HCT116 (cell line): ENCODE measurements around the gene HACD3. TPM values are rescaled to one million over a fixed set of nuclear protein-coding genes. Genes with fewer than 3 reads are reported as not detected.

ENCODE experiments used
- ATAC-seq: fragments of 200-7000 bp; cut with Tn5 transposase; 2 replicates; pipeline ENCODE4 v1.9.1; 2020; ENCODE audit warnings: mild to moderate bottlenecking, moderate library complexity
- BruUV-seq: library from RNA; stranded (reverse); fragments of 400-500 nt; replicated peaks from 2 replicates; lab custom pipeline; 2021; lab: Mats Ljungman, UMichigan
- CTCF ChIA-PET: fragments of 300-600 bp; sonication (Branson Sonifier 250); formaldehyde crosslinking; loops from one replicate; lab custom pipeline; 2021; ENCODE audit warnings: antibody characterized with exemption; lab: Charles Lee
- POLR2A ChIA-PET: fragments of 300-600, 350-600 bp; sonication (Branson Sonifier 250); formaldehyde crosslinking; loops from one replicate; lab custom pipeline; 2021; ENCODE audit warnings: antibody characterized with exemption; lab: Charles Lee
- RAD21 ChIA-PET, 2 experiments: fragments of 300-600 bp; sonication (Branson Sonifier 250); formaldehyde crosslinking; loops; one replicate each; lab custom pipeline; 2023; ENCODE audit warnings: low total read pairs in 2 of 2; ENCODE audit not compliant: uncharacterized antibody in 2 of 2, unreplicated experiment in 2 of 2, low non-redundant PET in 1 of 2; lab: Charles Lee
- DNase-seq: peaks from one replicate; pipeline ENCODE4 v3.0.0-alpha.2; 2010; ENCODE audit warnings: low read depth, low spot score
- H2AFZ ChIP-seq: fragments of 200-600 bp; shearing (Covaris generic), sonication (generic); 2 replicates; pipeline ENCODE4 v1.6.1; 2017; ENCODE audit warnings: low read depth, mixed run types, mixed read lengths, antibody characterized with exemption, low read length; ENCODE audit not compliant: poor library complexity, severe bottlenecking
- H3K27ac ChIP-seq: 2 replicates; pipeline ENCODE4 v1.5.1; 2012; ENCODE audit warnings: low read depth, low read length
- H3K27me3 ChIP-seq: fragments of 200-600 bp; sonication (generic); 2 replicates; pipeline ENCODE4 v1.6.1; 2016; ENCODE audit warnings: mixed run types, low read length, mixed read lengths; ENCODE audit not compliant: insufficient read depth
- H3K36me3 ChIP-seq, 2 experiments: fragments of 200-500 bp in 1 of 2; fragments of 200-600 bp in 1 of 2; sonication (Bioruptor generic) in 1 of 2; sonication (generic) in 1 of 2; 2 replicates each; pipeline versions ENCODE4 v1.5.1 to v1.6.1; 2014 to 2016; ENCODE audit warnings: low read length in 2 of 2, inconsistent platforms in 1 of 2, mixed read lengths in 1 of 2, mixed run types in 1 of 2; ENCODE audit not compliant: insufficient read depth in 2 of 2, control insufficient read depth in 1 of 2
- H3K4me1 ChIP-seq, 2 experiments: fragments of 200-600 bp in 1 of 2; sonication (generic) in 1 of 2; 2 replicates each; pipeline versions ENCODE4 v1.5.1 to v1.6.1; 2012 to 2017; ENCODE audit warnings: low read length in 2 of 2, inconsistent platforms in 1 of 2, mild to moderate bottlenecking in 1 of 2, mixed read lengths in 1 of 2, mixed run types in 1 of 2, moderate library complexity in 1 of 2; ENCODE audit not compliant: insufficient read depth in 2 of 2, control insufficient read depth in 1 of 2
- H3K4me2 ChIP-seq: fragments of 200-600 bp; sonication (generic); 2 replicates; pipeline ENCODE4 v1.6.1; 2017; ENCODE audit warnings: mixed run types, low read length, mixed read lengths
- H3K4me3 ChIP-seq, 2 experiments: fragments of 200-600 bp in 1 of 2; sonication (generic) in 1 of 2; replicated peaks in 1 of 2; 2 replicates each; pipeline ENCODE4 v1.5.1; 2011 to 2016; ENCODE audit warnings: low read length in 2 of 2, control low read depth in 1 of 2, low read depth in 1 of 2, mild to moderate bottlenecking in 1 of 2, mixed read lengths in 1 of 2, mixed run types in 1 of 2
- H3K79me2 ChIP-seq: fragments of 200-600 bp; sonication (generic); 2 replicates; pipeline ENCODE4 v1.6.1; 2017; ENCODE audit warnings: mild to moderate bottlenecking, mixed run types, low read length, moderate library complexity, mixed read lengths; ENCODE audit not compliant: insufficient read depth
- H3K9ac ChIP-seq: fragments of 200-600 bp; sonication (generic); 2 replicates; pipeline ENCODE4 v1.6.1; 2016; ENCODE audit warnings: low read length, mixed read lengths
- H3K9me2 ChIP-seq: fragments of 200-600 bp; sonication (generic), shearing (Covaris generic); 2 replicates; pipeline ENCODE4 v1.6.1; 2017; ENCODE audit warnings: mixed run types, mild to moderate bottlenecking, moderate library complexity; ENCODE audit not compliant: insufficient read depth
- H3K9me3 ChIP-seq, 2 experiments: fragments of 200-500 bp in 1 of 2; fragments of 200-600 bp in 1 of 2; sonication (Bioruptor generic) in 1 of 2; sonication (generic) in 1 of 2; 2 replicates each; pipeline ENCODE4 v1.6.1; 2014 to 2017; ENCODE audit warnings: low read length in 2 of 2, mixed read lengths in 2 of 2, inconsistent platforms in 1 of 2, low read depth in 1 of 2, mild to moderate bottlenecking in 1 of 2, mixed run types in 1 of 2, moderate library complexity in 1 of 2; ENCODE audit not compliant: control insufficient read depth in 1 of 2, insufficient read depth in 1 of 2
- H4K20me1 ChIP-seq: fragments of 200-600 bp; sonication (generic), shearing (Covaris generic); 2 replicates; pipeline ENCODE4 v1.6.1; 2017; ENCODE audit warnings: mixed run types, mild to moderate bottlenecking, moderate library complexity; ENCODE audit not compliant: insufficient read depth
- ATF3 ChIP-seq: IDR thresholded peaks from 2 replicates; pipeline ENCODE4 v1.6.1; 2012
- CEBPB ChIP-seq: IDR thresholded peaks from 2 replicates; pipeline ENCODE4 v1.6.1; 2012; ENCODE audit warnings: low read depth
- EZH2 ChIP-seq: fragments of 200-600 bp; sonication (generic); IDR thresholded peaks from 2 replicates; pipeline ENCODE4 v1.6.1; 2017; ENCODE audit warnings: antibody characterized with exemption, mixed run types
- EZH2phosphoT487 ChIP-seq: fragments of 200-600 bp; IDR thresholded peaks from 2 replicates; pipeline ENCODE4 v1.6.1; 2018; ENCODE audit warnings: antibody characterized with exemption, borderline replicate concordance
- JUND ChIP-seq: IDR thresholded peaks from 2 replicates; pipeline ENCODE4 v1.6.1; 2012
- RAD21 ChIP-seq: IDR thresholded peaks from 2 replicates; pipeline ENCODE4 v1.6.1; 2012; ENCODE audit warnings: low read depth, mild to moderate bottlenecking
- SRF ChIP-seq: IDR thresholded peaks from 2 replicates; pipeline ENCODE4 v1.6.1; 2012; ENCODE audit warnings: low read depth
- TCF7L2 ChIP-seq: IDR thresholded peaks from 2 replicates; pipeline ENCODE4 v1.7.0; 2011; ENCODE audit warnings: borderline replicate concordance, inconsistent platforms; ENCODE audit not compliant: insufficient read depth, insufficient read length; ENCODE audit errors: extremely low read depth
- YY1 ChIP-seq: IDR thresholded peaks from 2 replicates; pipeline ENCODE4 v1.6.1; 2011; ENCODE audit warnings: low read length, low read depth, moderate library complexity, mild to moderate bottlenecking; ENCODE audit not compliant: insufficient replicate concordance; ENCODE audit errors: extremely low read depth
- ZBTB33 ChIP-seq: IDR thresholded peaks from 2 replicates; pipeline ENCODE4 v1.6.1; 2011; ENCODE audit warnings: mild to moderate bottlenecking, low read length, moderate library complexity; ENCODE audit not compliant: insufficient replicate concordance; ENCODE audit errors: extremely low read depth
- ZNF274 ChIP-seq: fragments of 200-500 bp; sonication (Bioruptor generic); IDR thresholded peaks from 2 replicates; pipeline ENCODE4 v1.6.1; 2014; ENCODE audit warnings: mild to moderate bottlenecking, low read depth, low read length, inconsistent platforms
- intact Hi-C: fragments of 100-400 bp; cut with micrococcal nuclease; formaldehyde crosslinking; loops from 2 replicates; pipeline ENCODE4 v1.10.0; 2022
- total RNA-seq: library from RNA; stranded (reverse); gene quantifications from one replicate; pipeline ENCODE4 v1.2.1, GENCODE V29; 2021; ENCODE audit not compliant: unreplicated experiment

HACD3 gene
- total RNA-seq, 1 experiment from 2014 or later: 57.5 TPM

- ChIA-PET CTCF (no interaction called here), POLR2A (no interaction called here)
- Histone ChIP-seq H3K4me3 (no peak overlapping the region), H3K27me3 (no peaks in the 10 kb centered on the region), H3K36me3 (peaks cover 5 to 20% of the 10 kb centered on the region in 2 experiments; a peak in 3 of 4 replicates), H3K79me2 (peaks cover 32% of the 10 kb centered on the region), H3K9me3 (no peaks in the 10 kb centered on the region), H3K4me1 (no peaks in the 10 kb centered on the region), H2AFZ (no peak overlapping the region)
- no peak for DNase-seq
- intact Hi-C loops: no loop called here
- TF ChIP-seq ATF3 (no peak), TCF7L2 (no peak), RAD21 (no peak), JUND (no peak), YY1 (no peak), ZNF274 (no peak), EZH2 (no peak), ZBTB33 (no peak), EZH2phosphoT487 (no peak), CEBPB (no peak), SRF (no peak)
- TF ChIP-seq, all 23 proteins: peak for 0
- RAD21 ChIA-PET: no interaction called here
- no peak for ATAC-seq
- Histone ChIP-seq H3K4me2 (no peak overlapping the region), H3K27ac (no peak overlapping the region), H3K9ac (no peak overlapping the region), H3K9me2 (no peaks in the 10 kb centered on the region), H4K20me1 (no peaks in the 10 kb centered on the region)
- no TSS peak for BruUV-seq
Measured at GRCh38 chr15:65603559-65603958, 73.3 kb downstream of the HACD3 start.
